Urothelium cell line (cell line): ENCODE results near the gene GNG12.

ENCODE experiments used
- DNase-seq: peaks from one replicate; pipeline ENCODE4 v3.0.0; 2011; ENCODE audit warnings: low spot score, mixed read lengths
- FAIRE-seq: peaks from 2 replicates; lab custom pipeline; 2011; peaks lifted over from hg19 to GRCh38; lab: Jason Lieb, UNC

GNG12 gene

GRCh38 chr1:67686267-67687197, 146.7 kb downstream of the GNG12 start:
- FAIRE-seq (no peak), DNase-seq (peak; percentile 86)

- peak; percentile 23 for DNase-seq
- FAIRE-seq = no peak
These were observed 147.6 kb downstream of the GNG12 start for GRCh38 chr1:67685558-67686266.

- FAIRE-seq (peak; percentile 17), DNase-seq (peak; percentile 97)
These were observed 148.2 kb downstream of the GNG12 start, which contains the start of gene GADD45A for GRCh38 chr1:67685067-67685557. Gene GADD45A, plus strand, starts transcription at chr1:67685201. Its CDS starts 294 bp downstream, at chr1:67685495.

GRCh38 chr1:67684526-67685066, 148.7 kb downstream of the GNG12 start:
- no peak for DNase-seq
- no peak for FAIRE-seq

GRCh38 chr1:67683766-67684525, 149.3 kb downstream of the GNG12 start:
- no peak for DNase-seq
- no peak for FAIRE-seq

GRCh38 chr1:67683316-67683715, 150.0 kb downstream of the GNG12 start:
- FAIRE-seq (no peak), DNase-seq (peak; percentile 25)

- DNase-seq (peak; percentile 34), FAIRE-seq (peak; percentile 30)
These were observed 150.5 kb downstream of the GNG12 start for GRCh38 chr1:67682659-67683197.

GRCh38 chr1:67680486-67680885, 152.8 kb downstream of the GNG12 start:
- DNase-seq = no peak
- FAIRE-seq = no peak

GRCh38 chr1:67679691-67680090, 153.6 kb downstream of the GNG12 start:
- FAIRE-seq (no peak), DNase-seq (no peak)

- FAIRE-seq = no peak
- DNase-seq = no peak
These were observed 155.3 kb downstream of the GNG12 start for GRCh38 chr1:67677930-67678329.

- FAIRE-seq = no peak
- DNase-seq = no peak
These were observed 155.9 kb downstream of the GNG12 start for GRCh38 chr1:67677408-67677807.

GRCh38 chr1:67676946-67677345, 156.3 kb downstream of the GNG12 start:
- no peak for FAIRE-seq

GRCh38 chr1:67676287-67676686, 157.0 kb downstream of the GNG12 start:
- DNase-seq (no peak), FAIRE-seq (no peak)

More at GRCh38 chr1:67676946-67677345, 156.3 kb downstream of the GNG12 start:
- no peak for DNase-seq

- FAIRE-seq = no peak
- DNase-seq = no peak
These were observed 157.5 kb downstream of the GNG12 start for GRCh38 chr1:67675800-67676199.

- DNase-seq = no peak
- no peak for FAIRE-seq
These were observed 158.8 kb downstream of the GNG12 start for GRCh38 chr1:67674260-67675011.

- FAIRE-seq = no peak
- no peak for DNase-seq
These were observed 159.6 kb downstream of the GNG12 start for GRCh38 chr1:67673468-67674201.

GRCh38 chr1:67672260-67672803, 160.9 kb downstream of the GNG12 start:
- FAIRE-seq (no peak), DNase-seq (no peak)

- no peak for DNase-seq
- FAIRE-seq = no peak
These were observed 164.6 kb downstream of the GNG12 start for GRCh38 chr1:67668660-67669059.

- FAIRE-seq = no peak
These were observed 166.6 kb downstream of the GNG12 start for GRCh38 chr1:67666636-67667035.

More at GRCh38 chr1:67666636-67667035, 166.6 kb downstream of the GNG12 start:
- DNase-seq = no peak
